ENCODE data around the gene ACOT13. TPM values are rescaled to one million over a fixed set of nuclear protein-coding genes. Genes with fewer than 3 reads are reported as not detected.
A peak's percentile ranks its signal among the peaks of the same experiment; 100 is the strongest.
"Not testable (repeated sequence)": the region's sequence is repeated elsewhere in the genome, so short reads cannot be mapped to it uniquely, and the experiment has no call there.

ACOT13 gene
- total and polyA plus RNA-seq, 2 donors (not counting 1 experiment from before 2014, with no cell fraction given): 12.2 to 26.4 TPM

GRCh38 chr6:24666097-24666640 is 708 bp upstream of the ACOT13 start:
- H3K27me3 ChIP-seq (ENCODE audit: control insufficient read depth, insufficient read depth, low read length): no peaks in the 10 kb centered on the region
- H3K4me2 ChIP-seq (ENCODE audit: extremely low read depth, insufficient read depth, low read length): peak overlapping the region; percentile 67
- peak overlapping the region; percentile 89 for H3K27ac ChIP-seq (ENCODE audit: insufficient read depth, low read length)
- H3K9me3 ChIP-seq (ENCODE audit: control insufficient read depth, insufficient read depth, low read depth, low read length): no peaks in the 10 kb centered on the region
- peak overlapping the region; percentile 79 to 97 (median 86) for H3K4me3 ChIP-seq (replicated peaks in 1 of 4; ENCODE audit: control extremely low read depth in 1 of 4, insufficient read depth in 1 of 4, low read depth in 3 of 4, low read length in 4 of 4)
- peaks cover 6% of the 10 kb centered on the region for H3K4me1 ChIP-seq (ENCODE audit: control insufficient read depth, extremely low read depth, insufficient read depth, low read length)
- H2AFZ ChIP-seq (ENCODE audit: low read length): peak overlapping the region; percentile 99
- H3K79me2 ChIP-seq (ENCODE audit: control insufficient read depth, insufficient read depth, low read length): peaks cover 17% of the 10 kb centered on the region
- peak; percentile 24 to 49 for DNase-seq (ENCODE audit: low read depth in 2 of 2)
- peak in 1 of 2 donors; percentile 8 for TF ChIP-seq CTCF (conservative IDR thresholded peaks at IDR 0.05 in 1 of 2, IDR thresholded peaks at IDR 0.05 in 1 of 2; ENCODE audit: low read depth in 1 of 2, low read length in 2 of 2)
- TF ChIP-seq EZH2 (IDR thresholded peaks at IDR 0.05; ENCODE audit: low read length, missing control alignments): no peak
- no peaks in the 10 kb centered on the region for H4K20me1 ChIP-seq (ENCODE audit: control insufficient read depth, extremely low read depth, insufficient read depth, low read length)
- H3K9ac ChIP-seq (ENCODE audit: insufficient read depth, low read length): peak overlapping the region; percentile 84
- no peaks in the 10 kb centered on the region for H3K36me3 ChIP-seq (ENCODE audit: control insufficient read depth, insufficient read depth, low read length)

DNA sequence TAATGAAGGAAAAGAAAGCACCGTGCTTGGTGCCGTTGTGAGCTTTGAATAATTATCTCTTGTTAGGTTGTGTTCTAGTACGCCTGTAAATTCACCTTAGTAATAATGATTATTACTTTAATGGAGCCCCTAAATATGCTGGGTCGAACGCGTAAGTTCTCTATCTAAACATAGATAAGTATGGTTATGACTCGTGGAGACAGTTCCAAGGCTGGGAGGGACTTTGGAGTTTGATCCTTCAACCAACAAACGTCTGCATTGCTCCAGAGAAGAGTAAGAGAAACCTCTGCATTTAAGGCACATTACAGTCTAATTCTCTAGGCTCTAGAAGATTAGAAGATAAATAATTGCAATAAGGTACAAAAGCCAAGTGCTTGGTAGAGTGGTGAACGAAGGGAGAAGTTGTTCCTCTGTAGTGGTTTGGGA is 514 bp downstream of the ACOT13 start:
- no peaks in the 10 kb centered on the region for H3K9me3 ChIP-seq (ENCODE audit: control insufficient read depth, insufficient read depth, low read depth, low read length)
- peak overlapping the region; percentile 91 for H3K4me2 ChIP-seq (ENCODE audit: extremely low read depth, insufficient read depth, low read length)
- peak overlapping the region; percentile 72 to 99 (median 76) for H3K4me3 ChIP-seq (replicated peaks in 1 of 4; ENCODE audit: control extremely low read depth in 1 of 4, insufficient read depth in 1 of 4, low read depth in 3 of 4, low read length in 4 of 4)
- peaks cover 6% of the 10 kb centered on the region for H3K4me1 ChIP-seq (ENCODE audit: control insufficient read depth, extremely low read depth, insufficient read depth, low read length)
- H2AFZ ChIP-seq (ENCODE audit: low read length): peak overlapping the region; percentile 93
- TF ChIP-seq EZH2 (IDR thresholded peaks at IDR 0.05; ENCODE audit: low read length, missing control alignments) (no peak), CTCF (conservative IDR thresholded peaks at IDR 0.05 in 1 of 2, IDR thresholded peaks at IDR 0.05 in 1 of 2; ENCODE audit: low read depth in 1 of 2, low read length in 2 of 2) (no peak)
- no peaks in the 10 kb centered on the region for H3K36me3 ChIP-seq (ENCODE audit: control insufficient read depth, insufficient read depth, low read length)
- H4K20me1 ChIP-seq (ENCODE audit: control insufficient read depth, extremely low read depth, insufficient read depth, low read length): no peaks in the 10 kb centered on the region
- peak overlapping the region; percentile 90 for H3K27ac ChIP-seq (ENCODE audit: insufficient read depth, low read length)
- peak in 1 of 2 donors; percentile 5 for DNase-seq (ENCODE audit: low read depth in 2 of 2)
- no peaks in the 10 kb centered on the region for H3K27me3 ChIP-seq (ENCODE audit: control insufficient read depth, insufficient read depth, low read length)
- peak overlapping the region; percentile 84 for H3K9ac ChIP-seq (ENCODE audit: insufficient read depth, low read length)
- peaks cover 17% of the 10 kb centered on the region for H3K79me2 ChIP-seq (ENCODE audit: control insufficient read depth, insufficient read depth, low read length)

DNA sequence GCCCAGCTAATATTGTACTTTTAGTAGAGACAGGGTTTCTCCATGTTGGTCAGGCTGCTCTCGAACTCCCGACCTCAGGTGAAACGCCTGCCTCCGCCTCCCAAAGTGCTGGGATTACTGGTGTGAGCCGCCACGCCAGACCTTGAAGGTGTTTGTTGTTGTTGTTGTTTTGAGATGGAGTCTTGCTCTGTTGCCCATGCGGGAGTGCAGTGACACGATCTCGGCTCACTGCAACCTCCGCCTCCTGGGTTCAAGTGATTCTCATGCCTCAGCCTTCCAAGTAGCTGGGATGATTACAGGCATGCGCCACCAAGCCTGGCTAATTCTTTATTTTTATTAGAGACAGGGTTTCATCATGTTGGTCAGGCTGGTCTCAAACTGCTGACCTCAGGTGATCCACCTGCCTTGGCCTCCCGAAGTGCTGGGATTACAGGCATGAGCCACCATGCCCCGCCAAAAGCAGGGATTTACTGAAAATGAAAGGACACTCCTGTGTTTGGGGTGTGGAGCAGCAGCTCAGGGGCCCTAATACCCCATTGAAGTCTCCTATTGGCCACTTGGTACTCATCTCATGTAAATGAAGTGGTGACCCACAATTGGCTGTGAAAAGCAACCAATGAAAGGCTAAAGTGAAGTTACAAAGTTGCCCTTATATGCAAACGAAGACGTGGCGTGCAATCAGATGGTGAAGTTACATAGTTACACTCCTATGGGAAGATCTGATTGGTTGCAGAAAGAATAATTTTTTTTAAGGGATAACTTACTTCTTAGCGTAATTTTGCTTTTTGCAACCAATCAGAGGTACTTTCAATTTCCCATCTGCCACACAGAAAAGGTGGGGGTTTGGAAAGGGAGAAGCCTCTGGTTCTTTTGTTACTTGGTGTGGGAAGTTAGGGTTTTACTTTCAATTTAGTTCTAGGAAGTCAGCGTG is 1.5 kb downstream of the ACOT13 start:
- H3K9me3 ChIP-seq (ENCODE audit: control insufficient read depth, insufficient read depth, low read depth, low read length); H2AFZ ChIP-seq (ENCODE audit: low read length); H4K20me1 ChIP-seq (ENCODE audit: control insufficient read depth, extremely low read depth, insufficient read depth, low read length); H3K27me3 ChIP-seq (ENCODE audit: control insufficient read depth, insufficient read depth, low read length); H3K9ac ChIP-seq (ENCODE audit: insufficient read depth, low read length); H3K36me3 ChIP-seq (ENCODE audit: control insufficient read depth, insufficient read depth, low read length); H3K4me1 ChIP-seq (ENCODE audit: control insufficient read depth, extremely low read depth, insufficient read depth, low read length); DNase-seq (ENCODE audit: low read depth in 2 of 2); H3K27ac ChIP-seq (ENCODE audit: insufficient read depth, low read length): not testable (repeated sequence)
- Histone ChIP-seq H3K4me2 (ENCODE audit: extremely low read depth, insufficient read depth, low read length) (peak overlapping the region; percentile 91), H3K4me3 (replicated peaks in 1 of 4; ENCODE audit: control extremely low read depth in 1 of 4, insufficient read depth in 1 of 4, low read depth in 3 of 4, low read length in 4 of 4) (peak overlapping the region in 1 of 4 experiments; percentile 79), H3K79me2 (ENCODE audit: control insufficient read depth, insufficient read depth, low read length) (peaks cover 17% of the 10 kb centered on the region)

Measured in fibroblast of lung (primary cell).